ENCODE results near the gene ENDOV.
A peak's percentile ranks its signal among the peaks of the same experiment; 100 is the strongest.

The ENDOV gene

DNA sequence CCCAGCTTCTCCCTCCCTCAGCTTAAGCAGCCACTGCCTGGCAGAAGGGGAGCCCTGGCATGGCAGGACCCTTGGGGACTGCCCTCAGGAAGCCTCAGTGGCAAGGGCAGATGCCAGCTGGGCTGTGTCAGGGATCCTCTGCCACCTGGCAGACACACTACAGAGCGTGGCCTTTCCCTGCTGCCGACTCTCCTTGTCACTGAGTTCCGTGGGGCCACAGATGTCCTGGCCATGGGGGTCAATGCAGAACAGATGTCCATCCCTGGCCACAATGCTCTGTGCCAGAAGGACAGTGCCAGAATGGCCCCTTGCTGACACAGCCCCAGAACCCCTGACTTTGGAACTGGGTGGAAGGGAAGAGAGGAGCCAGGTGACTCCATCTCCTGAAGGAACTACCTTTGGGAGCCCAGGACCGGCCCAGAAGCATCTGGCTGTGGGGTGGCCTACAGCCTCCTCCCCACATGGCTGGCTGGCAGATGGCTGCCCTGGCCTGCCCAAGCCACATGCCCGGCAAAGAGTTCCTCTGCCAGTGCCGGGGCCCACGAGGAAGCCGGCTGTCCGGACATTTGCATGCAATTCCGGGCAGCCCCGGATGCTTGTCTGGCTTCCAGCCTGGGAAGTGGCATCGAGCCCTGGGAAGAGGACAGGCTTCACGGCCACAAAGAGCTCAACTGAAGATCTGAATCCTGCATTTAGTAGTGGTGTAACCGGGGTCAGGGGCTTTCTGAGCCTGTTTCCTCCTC is 37.4 kb downstream of the ENDOV start:
- no peak for DNase-seq

DNA sequence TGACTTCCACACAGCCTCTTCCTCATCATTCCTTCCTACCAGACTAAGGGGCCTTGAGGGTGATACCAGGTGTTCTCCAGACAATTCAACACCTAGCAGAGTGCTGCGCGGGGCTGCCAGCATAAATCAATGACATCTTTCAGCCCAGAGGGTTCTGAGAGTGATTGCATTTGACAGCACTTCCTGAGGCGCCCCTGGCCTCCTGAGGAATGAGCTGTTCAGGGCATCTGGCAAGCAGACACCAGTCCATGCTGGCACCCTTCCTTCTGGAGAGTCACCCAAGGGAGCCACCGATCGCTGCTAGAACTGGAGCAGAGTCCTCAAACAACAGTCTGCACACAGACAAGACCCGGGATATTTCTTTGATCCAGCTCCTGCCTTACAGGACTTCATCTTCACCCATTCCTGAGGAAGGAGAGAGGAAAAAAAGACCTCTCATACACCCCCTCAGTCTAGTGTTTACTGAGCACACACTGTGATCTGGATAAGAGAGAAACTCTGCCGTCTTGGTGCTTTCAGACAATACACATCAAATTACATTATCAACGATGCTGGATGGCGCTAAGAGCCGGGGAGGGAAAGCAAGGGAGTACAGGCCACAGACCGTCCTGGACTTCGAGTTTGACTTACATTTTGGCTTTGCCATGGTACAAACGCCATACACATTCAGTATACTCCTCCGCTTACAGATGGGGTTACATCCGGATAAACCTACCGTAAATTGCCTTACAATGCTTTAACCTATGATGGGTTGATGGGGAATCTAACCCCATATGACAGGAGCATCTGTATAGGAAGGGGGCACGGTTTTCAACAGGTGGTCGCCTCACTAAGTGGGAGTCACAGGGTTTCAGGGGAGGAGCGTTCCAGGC is 38.4 kb downstream of the ENDOV start:
- DNase-seq = no peak

- no peak for DNase-seq
Observed at GRCh38 chr17:80453998-80454556, 39.1 kb downstream of the ENDOV start.

- DNase-seq = peak; percentile 91
Observed at GRCh38 chr17:80454557-80455335, 39.8 kb downstream of the ENDOV start.

DNA sequence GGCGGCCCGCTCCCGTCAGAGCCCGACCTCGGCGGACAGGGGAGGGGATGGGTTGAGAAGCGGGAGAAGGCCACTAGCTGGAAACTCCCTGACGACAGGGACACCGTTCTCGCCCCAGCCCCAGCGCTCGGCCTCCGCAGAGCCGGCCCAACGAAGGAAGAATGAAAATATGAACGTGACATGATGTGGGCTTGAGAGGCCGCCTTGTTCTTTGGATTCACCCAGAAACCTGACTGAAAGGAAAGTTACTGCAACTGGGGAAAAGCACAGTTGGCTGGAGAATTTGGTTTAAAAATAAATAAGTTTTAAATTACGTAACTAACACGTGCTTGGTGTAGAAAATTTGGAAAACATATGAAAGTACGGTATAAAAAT is 40.4 kb downstream of the ENDOV start:
- DNase-seq = no peak

DNA sequence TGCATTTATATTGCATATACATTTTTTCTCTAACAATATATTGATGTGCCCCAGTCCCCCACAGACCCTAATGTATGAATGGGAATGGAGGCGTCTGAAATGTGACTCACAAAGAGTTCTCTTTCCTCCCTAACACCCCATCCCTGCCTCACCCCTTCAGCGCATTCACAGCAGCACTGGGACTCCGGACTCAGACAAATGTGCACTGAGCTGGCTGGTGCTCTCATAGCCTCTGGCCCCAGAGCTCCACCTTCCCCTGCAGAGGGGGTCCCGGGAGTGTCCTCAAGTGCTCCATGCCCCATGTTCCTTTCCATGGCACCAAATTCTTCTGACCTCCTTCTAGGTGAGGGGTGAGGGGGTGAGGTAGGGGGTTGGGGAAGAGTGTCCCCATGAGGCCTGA is 40.8 kb downstream of the ENDOV start:
- no peak for DNase-seq

DNA sequence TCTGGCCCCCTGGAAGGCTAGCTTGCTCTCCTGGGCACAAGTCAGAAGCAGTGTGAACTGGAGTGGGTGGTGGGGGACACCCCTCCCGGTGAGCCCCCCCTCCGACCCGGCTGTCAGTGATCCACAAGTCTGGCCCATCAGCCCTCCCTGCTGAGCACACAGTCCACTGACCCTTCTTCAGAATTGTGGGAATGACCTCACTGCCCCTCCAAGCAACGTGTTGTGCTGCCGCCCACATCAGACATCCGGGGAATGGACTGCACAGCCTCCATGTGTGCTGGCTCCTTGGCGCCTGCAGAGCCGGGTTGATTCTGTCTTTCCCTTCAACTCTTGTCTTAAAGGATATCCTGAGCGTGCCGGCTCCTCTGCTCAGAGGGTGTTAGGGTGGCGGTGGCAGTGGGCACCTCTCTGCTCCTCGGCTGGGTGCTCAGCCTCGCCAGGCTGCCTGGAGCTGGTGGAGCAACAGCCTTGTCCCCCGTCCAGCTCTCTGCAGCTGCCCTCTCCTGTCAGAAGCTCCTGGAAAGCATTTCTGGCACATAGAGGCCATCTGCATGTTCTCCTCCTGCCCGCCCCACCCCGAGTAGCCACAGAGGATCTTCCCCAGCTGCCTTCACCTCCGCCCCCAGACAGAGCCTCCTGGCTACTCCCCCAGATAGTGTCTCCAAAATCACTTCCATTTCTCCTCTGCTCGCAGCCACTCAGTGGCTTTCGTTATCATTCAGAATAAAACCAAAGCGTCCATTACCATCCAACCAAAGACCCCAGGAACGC is 41.7 kb downstream of the ENDOV start:
- DNase-seq = no peak

DNA sequence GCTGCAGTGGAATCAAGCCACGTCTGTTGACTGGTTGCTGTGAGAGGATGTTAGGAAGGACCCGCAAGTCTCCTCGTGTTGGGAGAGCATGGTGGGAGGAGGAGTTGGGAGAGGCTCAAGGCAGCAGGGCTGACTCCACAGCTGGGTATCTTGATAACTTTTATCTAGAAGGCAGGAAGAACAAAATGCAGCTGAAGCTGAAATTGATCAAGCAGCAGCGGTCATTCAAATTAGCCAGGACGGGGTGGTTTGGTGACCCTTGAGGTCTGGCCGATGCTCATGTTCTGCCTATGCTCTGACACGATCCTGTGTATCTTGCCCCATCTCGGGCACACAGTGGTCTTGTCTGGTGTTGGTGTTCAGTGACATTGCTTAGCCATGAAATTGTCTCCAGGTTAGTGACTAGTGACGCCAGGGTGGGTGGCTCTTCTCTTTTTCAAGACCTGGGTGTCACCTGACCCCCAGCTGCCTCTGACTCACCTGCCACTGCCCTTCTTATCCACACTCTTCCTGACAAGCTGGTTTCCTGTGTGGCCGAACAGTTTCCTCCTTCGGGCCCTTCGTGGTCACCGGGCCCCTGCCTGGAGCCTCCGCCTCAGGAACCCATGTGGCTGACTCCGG is 42.4 kb downstream of the ENDOV start:
- DNase-seq = no peak

DNA sequence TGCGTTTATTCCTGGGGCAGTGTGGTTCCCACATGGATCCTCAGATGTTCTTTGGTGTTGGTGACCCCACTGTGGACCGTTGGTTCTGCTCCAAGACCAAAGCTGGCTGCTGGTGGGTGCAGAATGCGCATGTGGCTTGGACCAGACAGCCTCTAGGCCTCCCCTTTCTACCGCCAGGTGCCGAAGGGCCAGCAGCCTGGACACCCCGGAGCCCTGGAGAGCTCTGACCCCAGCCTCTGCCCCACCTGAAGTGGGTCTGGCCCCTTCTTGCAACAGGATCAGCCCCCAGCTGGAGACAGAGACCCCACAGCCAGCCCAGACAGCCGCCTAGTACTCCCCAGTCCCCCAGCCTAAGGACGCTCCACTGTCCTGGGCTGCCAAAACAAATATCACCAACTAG is 43.0 kb downstream of the ENDOV start:
- no peak for DNase-seq

DNA sequence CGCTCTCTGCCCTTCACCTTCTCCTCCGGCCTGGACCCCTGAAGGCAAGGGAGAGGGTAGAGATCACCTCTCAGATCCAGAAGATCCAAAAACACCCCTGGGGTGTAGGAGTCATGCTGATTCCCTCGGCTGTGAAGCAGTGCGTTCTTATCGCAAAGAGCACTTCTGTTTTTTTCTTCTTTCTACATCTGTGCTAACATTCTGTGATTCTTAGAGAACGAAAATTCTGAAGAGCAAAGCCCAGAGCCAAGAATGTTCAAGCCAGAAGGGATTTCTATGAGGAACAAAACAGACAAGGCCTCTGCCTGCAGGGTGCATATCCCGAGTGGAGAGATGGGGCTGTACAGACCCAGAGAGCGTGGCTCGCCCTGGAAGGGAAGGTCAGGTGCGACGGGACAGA is 44.3 kb downstream of the ENDOV start:
- DNase-seq = no peak

- no peak for DNase-seq
Observed at GRCh38 chr17:80460429-80460834, 45.5 kb downstream of the ENDOV start.

GRCh38 chr17:80461528-80462160 is 46.7 kb downstream of the ENDOV start:
- no peak for DNase-seq

- no peak for DNase-seq
Observed at GRCh38 chr17:80463784-80464400, 48.9 kb downstream of the ENDOV start.

- no peak for DNase-seq
Observed at GRCh38 chr17:80464486-80464885, 49.5 kb downstream of the ENDOV start.

DNA sequence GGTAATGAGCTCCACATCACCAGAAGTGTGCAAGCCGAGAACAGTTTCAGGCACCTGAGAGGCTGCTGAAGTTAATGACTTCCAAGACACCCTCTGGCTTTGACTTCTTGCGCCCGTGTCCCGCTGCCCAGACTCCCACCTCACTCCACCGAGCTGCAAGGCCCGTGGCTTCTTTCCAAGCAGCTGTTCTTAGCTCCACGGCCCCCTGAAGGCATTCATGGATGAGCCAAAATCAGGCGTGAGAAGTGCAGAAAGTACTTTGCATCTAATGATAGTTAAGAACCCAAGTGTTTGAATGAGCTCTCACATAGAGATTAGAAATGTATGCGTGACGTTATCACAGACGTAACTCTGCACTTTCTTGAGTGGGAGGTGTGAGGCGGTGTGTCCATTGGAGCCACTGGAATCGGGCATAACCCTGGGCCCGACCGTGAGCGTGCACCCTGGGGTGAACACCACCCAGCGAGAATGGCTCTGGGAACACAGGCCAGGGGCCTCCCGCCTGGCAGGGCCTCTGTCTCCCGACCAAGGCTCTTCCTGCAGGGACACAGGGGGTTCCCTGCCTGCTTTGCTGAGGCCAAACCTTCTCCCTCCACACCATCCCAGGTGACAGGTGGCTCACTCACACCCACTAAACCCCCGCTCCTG is 50.5 kb downstream of the ENDOV start:
- no peak for DNase-seq

GRCh38 chr17:80466188-80466705 is 51.3 kb downstream of the ENDOV start:
- no peak for DNase-seq

- no peak for DNase-seq
Observed at GRCh38 chr17:80468242-80468641, 53.3 kb downstream of the ENDOV start.

- DNase-seq = no peak
Observed at GRCh38 chr17:80468781-80469493, 54.0 kb downstream of the ENDOV start.

DNA sequence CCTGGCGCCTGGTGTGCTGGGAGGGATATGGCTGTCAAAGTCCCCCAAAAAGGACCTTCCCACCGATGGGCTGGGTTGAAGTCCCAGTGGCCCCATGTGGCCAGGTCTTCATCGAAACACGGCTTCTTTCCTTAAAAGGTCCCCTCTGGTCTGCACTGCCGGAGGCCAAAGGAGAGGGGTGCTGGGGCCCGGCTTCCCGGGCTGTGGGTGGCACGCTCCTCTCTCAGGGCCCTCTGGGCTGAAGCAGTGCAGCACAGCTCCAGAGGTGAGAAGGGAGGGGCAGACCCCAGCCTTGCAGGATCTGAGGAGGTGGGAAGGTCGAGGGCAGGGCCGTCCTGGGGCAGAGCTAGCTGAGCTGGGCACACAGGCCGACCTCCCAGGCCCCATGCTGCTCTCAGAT is 54.7 kb downstream of the ENDOV start:
- DNase-seq = no peak

DNA sequence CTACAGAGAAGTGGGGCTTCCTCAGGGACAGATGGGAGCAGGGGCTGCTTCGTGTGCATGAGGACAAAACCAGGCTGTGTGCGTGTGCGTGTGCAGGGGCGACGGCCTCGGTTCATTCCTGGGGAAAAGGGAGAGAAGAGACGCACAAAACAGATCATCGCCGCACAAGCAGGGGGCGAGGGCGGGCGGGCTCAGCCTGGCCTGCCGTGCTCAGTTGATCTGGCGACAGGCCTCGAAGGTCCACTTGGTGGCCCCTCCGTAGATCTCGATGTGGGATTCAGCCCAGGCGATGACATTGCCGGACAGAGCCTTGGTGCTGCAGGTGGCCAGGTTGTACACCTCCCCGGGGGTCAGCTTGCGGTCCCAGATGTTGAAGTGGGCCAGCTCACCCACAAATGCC is 55.6 kb downstream of the ENDOV start:
- no peak for DNase-seq

Measured in amniotic stem cell (primary cell).